GM12878 (cell line): ENCODE results near the gene MTR. TPM values are rescaled to one million over a fixed set of nuclear protein-coding genes. Genes with fewer than 3 reads are reported as not detected.

Source experiments
- ATAC-seq: fragments of 200-7000 bp; cut with Tn5 transposase; 3 replicates; pipeline ENCODE4 v1.9.1; 2020; ENCODE audit warnings: mild to moderate bottlenecking, moderate library complexity
- BruUV-seq: library from RNA; stranded (reverse); fragments of 400-500 nt; replicated peaks from 2 replicates; lab custom pipeline; 2021; lab: Mats Ljungman, UMichigan
- CTCF ChIA-PET: fragments of 300-600 bp; sonication (Branson Sonifier 250); formaldehyde crosslinking; extraction: SDS; loops from one replicate; lab custom pipeline; 2021; ENCODE audit warnings: inconsistent platforms; lab: Yijun Ruan, JAX
- POLR2A ChIA-PET: fragments of 350-600 bp; formaldehyde crosslinking; extraction: SDS; loops from one replicate; lab custom pipeline; 2021; ENCODE audit warnings: inconsistent platforms; lab: Charles Lee
- RAD21 ChIA-PET: fragments of 300-600 bp; sonication (Branson Sonifier 250); formaldehyde crosslinking; loops from one replicate; lab custom pipeline; 2023; ENCODE audit warnings: antibody characterized with exemption; ENCODE audit not compliant: unreplicated experiment; lab: Charles Lee
- SMC1A ChIA-PET: fragments of 300-600 bp; sonication (Branson Sonifier 250); formaldehyde crosslinking; loops from one replicate; lab custom pipeline; 2023; ENCODE audit not compliant: unreplicated experiment, uncharacterized antibody; lab: Charles Lee
- DNase-seq: peaks from one replicate; pipeline ENCODE4 v3.0.0-alpha.2; 2011; ENCODE audit warnings: low read depth, low spot score
- FAIRE-seq: peaks from 3 replicates; lab custom pipeline; 2011; peaks lifted over from hg19 to GRCh38; lab: Jason Lieb, UNC
- H2AFZ ChIP-seq: 2 replicates; pipeline ENCODE4 v1.6.0; 2011; ENCODE audit warnings: low read depth, low read length, control low read depth; ENCODE audit not compliant: control insufficient read depth
- H3K27ac ChIP-seq: 2 replicates; pipeline ENCODE4 v1.5.1; 2011; ENCODE audit warnings: control low read depth; ENCODE audit not compliant: control insufficient read depth, insufficient read depth
- H3K27me3 ChIP-seq, 2 experiments: replicated peaks in 1 of 2; 2 replicates each; pipeline versions ENCODE4 v1.6.0 to v1.6.1; 2011; ENCODE audit warnings: low read length in 1 of 2; ENCODE audit not compliant: control insufficient read depth in 2 of 2, insufficient read depth in 2 of 2
- H3K36me3 ChIP-seq, 2 experiments: 2 replicates each; pipeline ENCODE4 v1.5.1; 2011; ENCODE audit warnings: low read length in 1 of 2; ENCODE audit not compliant: control insufficient read depth in 2 of 2, insufficient read depth in 2 of 2
- H3K4me1 ChIP-seq: 2 replicates; pipeline ENCODE4 v1.6.1; 2011; ENCODE audit warnings: mild to moderate bottlenecking, low read length, moderate library complexity, mixed read lengths; ENCODE audit not compliant: control insufficient read depth, insufficient read depth
- H3K4me2 ChIP-seq: 2 replicates; pipeline ENCODE4 v1.6.0; 2011; ENCODE audit warnings: control low read depth; ENCODE audit not compliant: control insufficient read depth, insufficient read depth
- H3K4me3 ChIP-seq: fragments of 200-600 bp; sonication (generic); 2 replicates; pipeline ENCODE4 v1.5.1; 2016
- H3K79me2 ChIP-seq: 2 replicates; pipeline ENCODE4 v1.6.0; 2011; ENCODE audit warnings: low read length; ENCODE audit not compliant: control insufficient read depth, insufficient read depth
- H3K9ac ChIP-seq: 2 replicates; pipeline ENCODE4 v1.8.0; 2011; ENCODE audit warnings: low read length, control low read depth, mixed read lengths; ENCODE audit not compliant: control insufficient read depth, insufficient read depth
- H3K9me3 ChIP-seq: replicated peaks from 3 replicates; pipeline ENCODE4 v1.5.1; 2011; ENCODE audit warnings: mild to moderate bottlenecking, low read length; ENCODE audit not compliant: control insufficient read depth, insufficient read depth
- H4K20me1 ChIP-seq: 2 replicates; pipeline ENCODE4 v1.6.0; 2011; ENCODE audit not compliant: control insufficient read depth, insufficient read depth
- EED ChIP-seq: sonication (generic); IDR thresholded peaks from 2 replicates; pipeline ENCODE4 v1.6.1; 2016; ENCODE audit warnings: antibody characterized with exemption, low read depth
- FOXK2 ChIP-seq: fragments of 450-650 bp; IDR thresholded peaks from 2 replicates; pipeline ENCODE4 v1.6.1; 2017; ENCODE audit warnings: mild to moderate bottlenecking, moderate library complexity
- JUND ChIP-seq: IDR thresholded peaks from 2 replicates; pipeline ENCODE4 v1.6.1; 2012; ENCODE audit warnings: low read depth, mild to moderate bottlenecking, low read length, improper control_type of control experiment, moderate library complexity
- MYC ChIP-seq: IDR thresholded peaks from 2 replicates; pipeline ENCODE4 v1.6.1; 2011; ENCODE audit warnings: mild to moderate bottlenecking, low read length, moderate library complexity, inconsistent platforms; ENCODE audit not compliant: insufficient read depth, insufficient replicate concordance, insufficient read length, severe bottlenecking
- PBX3 ChIP-seq: IDR thresholded peaks from 2 replicates; pipeline ENCODE4 v1.6.1; 2011; ENCODE audit warnings: mild to moderate bottlenecking, low read depth, low read length, moderate library complexity; ENCODE audit not compliant: insufficient replicate concordance
- SMAD1 ChIP-seq: fragments of 450-650 bp; IDR thresholded peaks from 2 replicates; pipeline ENCODE4 v1.6.1; 2018; ENCODE audit warnings: mild to moderate bottlenecking, low read depth; ENCODE audit not compliant: partially characterized antibody
- SMAD5 ChIP-seq: IDR thresholded peaks from 2 replicates; pipeline ENCODE4 v1.6.1; 2016; ENCODE audit warnings: antibody characterized with exemption, low read depth
- SRF ChIP-seq, 2 experiments: IDR thresholded peaks; 2 replicates each; pipeline ENCODE4 v1.6.1; 2011; ENCODE audit warnings: low read depth in 2 of 2, low read length in 2 of 2, mild to moderate bottlenecking in 1 of 2, moderate library complexity in 1 of 2
- STAT3 ChIP-seq: IDR thresholded peaks from 2 replicates; pipeline ENCODE4 v1.6.1; 2011; ENCODE audit warnings: low read depth, low read length, improper control_type of control experiment
- WGBS: methylation state at CpG from one replicate; pipeline ENCODE4 v1.1.6; 2016; ENCODE audit warnings: low lambda C conversion rate; ENCODE audit not compliant: insufficient replicate concordance, insufficient coverage; ENCODE audit errors: missing lambda C conversion rate; 5-methylcytosine and 5-hydroxymethylcytosine counted together
- in situ Hi-C: fragments of 300-500 bp; cut with MboI; formaldehyde crosslinking; loops from 9 replicates; pipeline ENCODE4 v1.14.3; 2018; ENCODE audit warnings: mixed read lengths
- intact Hi-C: fragments of 100-400 bp; cut with micrococcal nuclease; formaldehyde crosslinking; loops from one replicate; pipeline ENCODE4 v1.14.2; 2022; ENCODE audit not compliant: unreplicated experiment
- polyA plus RNA-seq, 11 experiments: library from polyadenylated mRNA; depleted of rRNA in 4 of 11; unstranded in 6 of 11; stranded (reverse) in 5 of 11; fragments of >200 nt; fragmentation: Nextera tagmentation in 4 of 11; fragmentation: Illumina TruSeq in 1 of 11; extraction: Ambion mirVana in 4 of 11; extraction: Trizol in 1 of 11; gene quantifications; 1 replicate in 1 of 11; 2 replicates in 10 of 11; pipeline versions ENCODE4 v1.2.1 to v1.2.3, GENCODE V29; 2011 to 2016; ENCODE audit warnings: inconsistent platforms in 2 of 11, missing spikeins in 2 of 11, low read depth in 1 of 11
- total RNA-seq, 4 experiments: library from RNA; depleted of rRNA in 3 of 4; stranded (reverse); fragments of >200 nt in 3 of 4; fragmentation: Illumina TruSeq in 1 of 4; extraction: Trizol in 1 of 4; gene quantifications; 2 replicates each; pipeline versions ENCODE4 v1.2.1 to v1.2.3, GENCODE V29; 2013 to 2021

Gene MTR
- total and polyA plus RNA-seq, 10 of the 15 experiments (the other 5 are each of a cell fraction or from before 2014, with no cell fraction given) = 2.4 to 38.7 (median 16.5) TPM

DNA sequence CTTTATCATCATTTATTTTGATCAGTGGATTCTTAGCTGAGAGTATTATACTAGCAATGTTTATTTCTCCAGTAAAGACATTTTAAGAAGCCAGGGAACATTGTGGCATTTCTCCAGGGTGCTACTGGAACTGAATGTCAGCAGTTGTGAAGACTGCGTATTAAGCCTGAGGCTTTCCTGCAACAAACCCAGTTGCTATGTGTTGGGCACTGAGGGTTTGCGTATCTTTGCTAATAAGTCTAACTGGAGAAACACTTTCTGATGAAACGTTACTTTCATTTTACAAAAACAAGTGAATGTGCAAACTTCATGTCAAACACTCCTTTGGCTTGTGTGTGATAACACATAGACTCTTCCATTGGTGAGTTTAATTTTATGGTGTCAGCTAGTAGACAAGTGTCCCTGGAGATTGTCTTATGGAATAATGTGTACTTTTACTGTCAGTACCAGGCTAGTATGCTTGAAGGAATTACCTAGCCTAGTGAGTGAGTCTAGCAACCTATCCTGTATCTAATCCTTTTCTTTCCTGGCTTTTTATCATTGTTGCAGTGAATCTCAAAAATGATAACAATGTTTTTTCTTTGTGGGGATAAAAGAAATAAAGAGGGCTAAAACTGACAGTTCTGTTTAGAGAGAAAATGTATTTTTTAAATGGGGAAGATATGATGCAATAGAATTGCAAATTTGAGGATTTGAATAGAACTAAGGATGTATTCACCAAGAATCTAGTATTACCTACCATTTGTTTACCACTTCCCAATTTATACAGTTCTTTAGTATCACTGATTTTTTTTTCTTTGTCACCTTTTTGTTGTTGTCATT lies 70.1 kb downstream of the MTR start:
- no peaks in the 10 kb centered on the region for H3K79me2 ChIP-seq
- no peak for FAIRE-seq
- CTCF ChIA-PET = no interaction called here
- H3K9ac ChIP-seq = no peak overlapping the region
- H3K4me2 ChIP-seq = no peak overlapping the region
- SMC1A ChIA-PET = no interaction called here
- no peak overlapping the region for H2AFZ ChIP-seq
- 95% methylated on average over 3 of the region's 3 CpGs for WGBS
- no peak for DNase-seq
- no peak overlapping the region for H3K4me3 ChIP-seq
- no peaks in the 10 kb centered on the region for H3K9me3 ChIP-seq
- intact Hi-C loops = loop anchor here (5.0 kb wide), 2 partner anchors 263 to 763 kb away; partner anchors contain the start of gene HEATR1
- in situ Hi-C loops = loop anchor here (5.0 to 10.0 kb wide), 3 partner anchors 108 to 758 kb away; partner anchors contain the start of gene HEATR1
- H3K27me3 ChIP-seq = no peaks in the 10 kb centered on the region
- no peak for ATAC-seq
- H3K27ac ChIP-seq = no peak overlapping the region
- H4K20me1 ChIP-seq = no peaks in the 10 kb centered on the region
- TF ChIP-seq MYC (no peak), JUND (no peak), SMAD1 (no peak)
- TF ChIP-seq, all 136 proteins: peak for 0
- BruUV-seq = no TSS peak
- Histone ChIP-seq H3K36me3 (peaks cover 2 to 36% of the 10 kb centered on the region in 2 experiments; a peak in 3 of 4 replicates), H3K4me1 (no peaks in the 10 kb centered on the region)
- POLR2A ChIA-PET = no interaction called here
- RAD21 ChIA-PET = no interaction called here

- ChIA-PET SMC1A (interaction anchor here (2.3 kb wide), 1 partner anchor 106 kb away, joined by 8 read pairs; no protein-coding TSS in a partner anchor), POLR2A (no interaction called here), CTCF (interaction anchor here (2.1 kb wide), 1 partner anchor 107 kb away, joined by 14 read pairs; no protein-coding TSS in a partner anchor), RAD21 (interaction anchor here (1.6 kb wide), 1 partner anchor 106 kb away, joined by 4 read pairs; no protein-coding TSS in a partner anchor)
- Histone ChIP-seq H3K27me3 (no peaks in the 10 kb centered on the region), H3K9ac (no peak overlapping the region), H3K4me3 (no peak overlapping the region), H3K27ac (no peak overlapping the region), H3K36me3 (peaks cover 2 to 33% of the 10 kb centered on the region in 2 experiments; a peak in 3 of 4 replicates), H3K4me2 (no peak overlapping the region), H3K9me3 (no peaks in the 10 kb centered on the region), H2AFZ (no peak overlapping the region), H4K20me1 (no peaks in the 10 kb centered on the region), H3K79me2 (no peaks in the 10 kb centered on the region), H3K4me1 (no peaks in the 10 kb centered on the region)
- WGBS = 100% methylated on average over 1 of the region's 1 CpG
- intact Hi-C loops = loop anchor here (5.0 kb wide), 2 partner anchors 263 to 763 kb away; partner anchors contain the start of gene HEATR1
- TF ChIP-seq EED (no peak), STAT3 (no peak), SRF (IDR thresholded peaks at IDR 0.05; ENCODE audit: low read depth in 2 of 2, low read length in 2 of 2) (no peak), SMAD5 (no peak), PBX3 (no peak), FOXK2 (no peak)
- in situ Hi-C loops = loop anchor here (5.0 to 10.0 kb wide), 3 partner anchors 108 to 758 kb away; partner anchors contain the start of gene HEATR1
- BruUV-seq = no TSS peak
- DNase-seq (no peak), ATAC-seq (no peak), FAIRE-seq (no peak)
These were observed 70.7 kb downstream of the MTR start for GRCh38 chr1:236865818-236866155.
